MM.1S (cell line): ENCODE measurements around the gene ITSN2.

Experiments used
- EZH2 ChIP-seq: fragments of 300-600 bp; sonication (generic); optimal IDR thresholded peaks from 2 replicates; pipeline ENCODE3; 2017; ENCODE audit warnings: low read depth, mild to moderate bottlenecking, antibody characterized with exemption, low read length, mixed read lengths
- EZH2phosphoT487 ChIP-seq: fragments of 300-600 bp; sonication (generic); IDR thresholded peaks from 2 replicates; pipeline ENCODE4 v1.6.1; 2018; ENCODE audit warnings: antibody characterized with exemption, low read length

- no peak for TF ChIP-seq EZH2phosphoT487
- TF ChIP-seq EZH2: no peak
These were observed 95.1 kb downstream of the ITSN2 start for GRCh38 chr2:24265212-24265611.
